GM12878 (cell line): ENCODE measurements around the gene KLHL9. TPM values are rescaled to one million over a fixed set of nuclear protein-coding genes. Genes with fewer than 3 reads are reported as not detected.

Experiments
- CEBPB ChIP-seq, 2 experiments: fragments of 150-350 bp in 1 of 2; IDR thresholded peaks; 2 replicates each; pipeline ENCODE4 v1.6.1; 2012 to 2014; ENCODE audit warnings: low read depth in 2 of 2, low read length in 2 of 2, borderline replicate concordance in 1 of 2, inconsistent platforms in 1 of 2
- CUX1 ChIP-seq: IDR thresholded peaks from 2 replicates; pipeline ENCODE4 v1.6.1; 2012; ENCODE audit warnings: improper control_type of control experiment, low read depth, low read length; ENCODE audit not compliant: insufficient replicate concordance
- E2F4 ChIP-seq: IDR thresholded peaks from 2 replicates; pipeline ENCODE4 v1.6.1; 2012; ENCODE audit warnings: low read depth, low read length, improper control_type of control experiment
- FOXK2 ChIP-seq: fragments of 450-650 bp; IDR thresholded peaks from 2 replicates; pipeline ENCODE4 v1.6.1; 2017; ENCODE audit warnings: mild to moderate bottlenecking, moderate library complexity
- PBX3 ChIP-seq: IDR thresholded peaks from 2 replicates; pipeline ENCODE4 v1.6.1; 2011; ENCODE audit warnings: mild to moderate bottlenecking, low read depth, low read length, moderate library complexity; ENCODE audit not compliant: insufficient replicate concordance
- PKNOX1 ChIP-seq: fragments of 450-650 bp; IDR thresholded peaks from 2 replicates; pipeline ENCODE4 v1.6.1; 2016; ENCODE audit warnings: mild to moderate bottlenecking
- PRDM15 ChIP-seq: fragments of 450-650 bp; formaldehyde crosslinking; IDR thresholded peaks from 2 replicates; pipeline ENCODE4 v1.4.0; 2020; ENCODE audit warnings: mild to moderate bottlenecking, moderate library complexity
- SUPT20H ChIP-seq: IDR thresholded peaks from 2 replicates; pipeline ENCODE4 v1.6.1; 2011; ENCODE audit warnings: low read depth, mild to moderate bottlenecking, low read length, moderate library complexity, borderline replicate concordance; ENCODE audit not compliant: control insufficient read depth
- ZBTB40 ChIP-seq: fragments of 450-650 bp; IDR thresholded peaks from 2 replicates; pipeline ENCODE4 v1.6.1; 2016; ENCODE audit warnings: mild to moderate bottlenecking, moderate library complexity, borderline replicate concordance
- polyA plus RNA-seq, 11 experiments: library from polyadenylated mRNA; depleted of rRNA in 4 of 11; unstranded in 6 of 11; stranded (reverse) in 5 of 11; fragments of >200 nt; fragmentation: Nextera tagmentation in 4 of 11; fragmentation: Illumina TruSeq in 1 of 11; extraction: Ambion mirVana in 4 of 11; extraction: Trizol in 1 of 11; gene quantifications; 1 replicate in 1 of 11; 2 replicates in 10 of 11; pipeline versions ENCODE4 v1.2.1 to v1.2.3, GENCODE V29; 2011 to 2016; ENCODE audit warnings: inconsistent platforms in 2 of 11, missing spikeins in 2 of 11, low read depth in 1 of 11
- total RNA-seq, 4 experiments: library from RNA; depleted of rRNA in 3 of 4; stranded (reverse); fragments of >200 nt in 3 of 4; fragmentation: Illumina TruSeq in 1 of 4; extraction: Trizol in 1 of 4; gene quantifications; 2 replicates each; pipeline versions ENCODE4 v1.2.1 to v1.2.3, GENCODE V29; 2013 to 2021

Gene KLHL9
- total and polyA plus RNA-seq, 10 of the 15 experiments (the other 5 are each of a cell fraction or from before 2014, with no cell fraction given) = 3.8 to 37.7 (median 17.4) TPM

GRCh38 chr9:21381448-21382339 lies 46.5 kb upstream of the KLHL9 start (continued):
- TF ChIP-seq PBX3 (no peak), PKNOX1 (peak; percentile 84), SUPT20H (no peak), CEBPB (IDR thresholded peaks at IDR 0.05; ENCODE audit: borderline replicate concordance in 1 of 2, low read depth in 2 of 2, low read length in 2 of 2) (peak in 1 of 2 experiments; percentile 90; a peak in 1 of 4 replicates), FOXK2 (no peak), E2F4 (no peak), CUX1 (peak; percentile 92), PRDM15 (no peak), ZBTB40 (no peak)
